NCI-H128 (cell line): ENCODE data around the gene ARHGEF4.
"Not testable (repeated sequence)": the region's sequence is repeated elsewhere in the genome, so short reads cannot be mapped to it uniquely, and the experiment has no call there.

Source experiments
- DNase-seq: peaks from one replicate; lab custom pipeline; 2025; ENCODE audit not compliant: unreplicated experiment; lab: John Stamatoyannopoulos, UW

Gene ARHGEF4

DNA sequence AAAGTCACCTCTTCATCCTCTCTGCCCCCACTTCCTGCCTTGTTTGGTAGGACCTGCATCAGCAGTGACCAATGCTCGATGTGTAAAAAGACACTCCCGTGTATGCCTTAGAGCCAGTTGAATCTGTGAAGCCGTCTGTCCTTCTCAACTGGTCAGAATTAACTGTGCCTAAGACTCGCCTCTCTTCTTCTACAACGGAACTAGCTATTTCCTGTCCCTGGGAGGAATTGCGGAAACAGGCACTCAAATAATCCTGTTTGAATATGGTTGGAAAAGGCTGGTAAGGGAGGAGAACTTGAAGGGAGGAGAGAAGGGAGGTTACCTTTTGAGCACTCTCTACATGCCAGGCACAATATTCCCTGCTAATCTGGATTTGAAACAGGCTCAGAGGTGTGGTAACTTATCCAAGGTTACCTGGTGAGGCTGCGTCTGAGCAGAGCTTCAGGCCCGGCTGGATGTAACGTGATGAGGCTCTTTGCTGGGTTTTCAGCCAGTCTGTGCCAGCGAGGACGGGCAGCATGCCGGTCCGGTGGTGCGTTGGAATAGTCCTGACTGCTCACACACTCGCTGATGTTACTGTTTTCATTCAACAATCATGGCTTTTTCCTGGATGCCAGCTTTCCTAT is 129.5 kb downstream of the ARHGEF4 start:
- no peak for DNase-seq

DNA sequence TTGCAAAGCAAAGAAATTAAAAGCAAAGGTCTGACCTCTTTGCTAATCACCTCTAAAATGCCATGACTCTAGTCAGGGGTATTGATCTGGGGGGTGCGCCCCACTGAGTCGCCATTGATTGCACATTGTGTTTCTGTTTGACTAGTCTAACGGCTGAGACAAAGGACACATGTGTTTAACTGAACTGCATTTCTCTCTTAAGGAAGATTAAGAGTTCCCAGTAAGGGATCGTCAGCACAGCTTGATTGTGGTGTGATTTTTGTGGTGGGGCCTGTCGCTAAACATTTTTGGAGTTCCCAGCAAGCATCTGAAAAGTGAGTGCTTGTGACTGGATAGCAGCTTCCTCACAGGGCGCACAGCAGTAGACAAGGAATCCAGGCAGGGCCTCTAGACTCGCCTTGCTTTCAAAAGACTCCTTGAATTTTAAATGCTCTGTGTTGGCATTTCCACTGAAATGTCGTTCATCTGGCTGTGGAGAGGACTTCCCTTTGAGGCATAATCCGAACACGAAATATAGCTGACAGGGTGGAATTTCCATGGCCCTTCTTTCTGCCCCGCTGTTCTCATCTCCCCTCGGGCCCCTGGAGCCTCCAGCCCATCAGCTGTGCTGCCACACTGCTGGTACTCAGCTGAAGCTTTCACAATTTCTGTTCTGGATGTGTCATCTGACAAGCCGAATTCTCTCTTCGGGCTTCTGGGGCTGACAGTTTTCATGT is 130.2 kb downstream of the ARHGEF4 start:
- no peak for DNase-seq

DNA sequence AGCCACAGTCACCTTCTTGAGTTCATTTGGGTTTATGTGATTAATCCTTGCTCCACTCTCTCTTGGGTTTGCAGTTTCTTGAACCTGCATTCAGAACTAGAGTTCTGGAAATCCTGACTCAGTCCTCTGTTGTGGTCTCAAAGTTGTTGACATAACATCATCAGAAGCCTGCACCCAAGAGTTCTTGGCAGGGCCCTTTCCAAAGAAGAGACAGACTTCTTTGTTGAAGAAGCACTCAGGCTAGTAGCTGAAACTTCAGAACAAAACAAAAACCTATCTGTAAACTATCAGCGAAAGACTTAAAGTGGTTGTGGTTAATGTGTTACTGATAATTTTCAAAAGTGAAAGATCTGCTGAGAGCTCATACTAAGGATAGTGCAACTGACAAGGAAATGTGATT is 135.7 kb downstream of the ARHGEF4 start:
- no peak for DNase-seq

DNA sequence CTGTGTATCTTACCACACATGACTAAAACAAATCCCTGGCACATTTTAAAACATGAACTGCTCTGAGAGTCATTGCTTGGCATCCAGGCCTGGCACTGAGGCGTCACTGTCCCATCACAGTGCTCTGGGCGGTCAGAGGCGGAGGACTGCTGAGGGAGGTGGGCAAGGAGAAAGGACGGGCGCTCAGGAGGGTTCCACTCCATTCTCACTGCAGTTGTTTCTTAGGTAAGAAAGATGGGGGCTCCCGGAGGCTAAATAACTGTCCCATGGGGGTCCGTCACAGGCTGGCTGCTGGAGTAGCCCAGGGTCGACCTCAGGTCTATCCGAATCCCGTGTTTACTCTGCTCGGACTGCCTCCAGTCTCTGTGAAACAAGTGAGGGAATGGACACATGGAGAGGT is 139.0 kb downstream of the ARHGEF4 start:
- DNase-seq: no peak

DNA sequence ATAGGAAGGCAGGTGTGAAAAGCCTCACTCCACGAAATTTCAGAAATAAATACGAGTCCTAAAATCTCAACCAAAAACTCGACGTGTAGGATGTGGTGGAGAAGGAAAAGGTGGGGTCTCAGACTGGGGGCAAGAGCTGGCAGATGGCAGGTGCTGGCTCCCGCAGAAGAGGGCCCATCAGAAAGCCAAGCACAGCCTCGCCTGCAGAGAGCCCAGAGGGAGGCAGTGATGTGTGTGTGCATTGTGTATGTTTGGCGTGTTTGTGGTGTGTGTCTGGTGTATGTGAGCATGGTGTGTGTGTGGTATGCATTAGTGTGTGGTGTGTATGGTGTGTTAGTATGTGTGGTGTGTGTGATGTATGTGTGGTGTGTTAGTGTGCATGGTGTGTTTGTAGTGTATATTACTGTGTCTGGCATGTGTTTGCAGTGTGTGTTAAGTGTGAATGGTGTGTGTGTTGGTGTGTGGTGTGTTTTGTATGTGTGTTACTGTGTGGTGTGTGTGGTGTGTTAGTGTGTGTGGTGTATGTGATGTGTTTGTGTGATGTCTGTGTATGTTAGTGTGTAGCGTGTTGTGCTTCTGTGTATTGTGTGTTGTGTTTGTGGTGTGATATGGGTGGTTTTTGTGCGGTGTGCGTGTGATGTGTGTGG is 140.0 kb downstream of the ARHGEF4 start:
- DNase-seq: no peak

DNA sequence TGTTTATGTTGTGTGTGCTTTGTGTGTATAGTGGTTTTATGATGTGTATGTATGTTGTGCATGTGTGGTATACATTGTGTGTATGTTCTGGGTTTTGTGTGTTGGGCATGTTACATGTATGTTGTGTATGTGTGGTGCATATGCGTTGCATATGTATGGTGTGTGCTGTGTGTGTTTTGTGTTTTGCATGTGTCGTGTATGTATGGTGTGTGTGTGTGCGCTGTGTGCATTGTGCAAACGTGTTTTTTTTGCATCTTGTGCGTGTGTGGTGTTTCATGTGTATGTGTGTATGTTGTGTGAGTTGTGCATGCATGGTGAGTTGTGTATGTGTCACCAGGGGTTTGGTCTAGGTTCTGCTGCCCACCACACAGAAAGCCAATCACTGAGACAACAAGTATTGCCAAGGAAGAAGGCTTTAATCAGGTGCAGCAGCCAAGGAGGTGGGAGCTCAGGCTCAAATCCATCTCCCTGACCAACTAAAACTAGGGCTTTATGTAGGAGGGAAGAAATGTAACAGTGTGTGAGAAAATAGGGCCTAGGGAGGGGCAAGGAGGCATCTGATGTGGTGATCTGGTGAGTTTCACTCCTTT is 140.8 kb downstream of the ARHGEF4 start:
- DNase-seq: no peak

DNA sequence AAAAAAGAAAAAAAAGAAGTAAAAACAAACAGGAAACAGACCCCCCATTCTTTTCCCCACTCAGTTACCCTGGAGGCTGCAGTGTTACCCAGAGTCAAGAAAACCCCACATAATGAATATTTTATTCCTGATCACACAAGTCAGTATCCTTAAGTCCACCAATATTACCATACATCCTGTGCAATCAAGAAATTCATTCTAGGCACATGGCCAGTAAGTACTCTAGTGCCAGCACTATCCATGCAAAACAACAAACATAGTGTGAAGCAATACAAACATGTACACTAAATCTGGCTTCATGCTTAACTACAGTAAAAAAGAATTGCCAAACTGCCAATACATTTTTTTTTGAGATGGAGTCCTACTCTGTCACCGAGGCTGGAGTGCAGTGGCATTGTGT is 145.0 kb downstream of the ARHGEF4 start:
- DNase-seq: no peak

DNA sequence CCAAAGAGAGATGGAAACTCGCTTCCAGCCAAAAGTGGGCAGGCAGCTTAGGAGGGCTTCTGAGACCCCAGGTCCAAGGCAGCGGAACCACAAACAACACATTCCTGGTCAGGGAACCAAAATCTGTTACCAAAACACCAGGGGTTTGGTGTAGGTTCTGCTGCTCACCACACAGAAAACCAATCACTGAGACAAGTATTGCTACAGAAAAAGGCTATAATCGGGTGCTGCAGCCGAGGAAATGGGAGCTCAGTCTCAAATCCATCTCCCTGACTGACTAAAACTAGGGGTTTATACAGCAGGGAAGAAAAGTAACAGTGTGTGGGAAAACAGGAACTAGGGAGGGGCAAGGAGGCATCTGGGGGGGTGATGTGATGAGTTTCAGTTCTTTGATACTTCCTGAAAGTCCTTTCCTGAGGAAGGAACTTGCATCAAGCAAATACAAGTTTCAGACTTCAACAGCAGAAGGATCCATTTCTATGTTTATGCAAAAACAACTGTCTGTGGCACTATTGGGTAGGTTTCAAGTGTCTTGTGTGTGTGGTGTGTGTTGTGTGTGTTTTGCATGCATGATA is 148.6 kb downstream of the ARHGEF4 start:
- DNase-seq: no peak

DNA sequence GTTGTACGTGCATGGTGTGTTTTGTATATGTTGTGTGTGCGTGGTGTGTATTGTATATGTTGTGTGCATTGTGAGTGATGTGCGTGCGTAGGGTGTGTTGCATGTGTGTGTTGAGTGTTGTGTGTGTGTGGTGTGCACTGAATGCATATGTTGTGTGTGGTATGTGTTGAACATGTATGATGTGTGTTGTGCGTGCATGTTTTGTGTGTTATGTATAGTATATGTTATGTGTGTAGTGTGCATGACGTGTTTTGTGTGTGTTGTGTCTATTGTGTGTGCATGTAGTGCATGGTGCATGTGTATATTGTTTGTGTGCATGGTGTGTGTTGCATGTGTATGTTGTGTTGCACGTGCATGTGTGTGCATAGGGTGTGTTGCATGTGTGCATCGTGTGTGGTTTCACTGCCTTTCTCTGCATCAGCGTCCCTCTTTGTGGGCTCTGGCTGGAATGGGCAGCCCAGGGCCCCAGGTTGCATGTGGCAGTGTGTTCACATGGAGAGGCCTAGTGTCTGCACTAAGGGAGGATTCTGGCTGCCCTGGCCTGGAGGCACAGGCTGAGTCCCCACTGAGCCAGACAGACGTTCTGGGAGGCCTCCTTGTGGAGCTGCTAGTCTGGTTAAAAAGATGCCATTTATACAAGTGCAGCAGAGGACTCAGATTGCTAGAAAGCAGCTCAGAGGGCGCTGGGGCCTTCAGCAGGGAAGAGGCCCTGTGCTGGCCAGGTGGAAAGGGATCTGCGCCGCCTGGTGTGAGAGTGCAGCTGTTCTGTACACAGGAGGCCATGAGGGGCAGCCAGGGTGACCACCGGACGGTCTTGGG is 149.3 kb downstream of the ARHGEF4 start:
- no peak for DNase-seq

DNA sequence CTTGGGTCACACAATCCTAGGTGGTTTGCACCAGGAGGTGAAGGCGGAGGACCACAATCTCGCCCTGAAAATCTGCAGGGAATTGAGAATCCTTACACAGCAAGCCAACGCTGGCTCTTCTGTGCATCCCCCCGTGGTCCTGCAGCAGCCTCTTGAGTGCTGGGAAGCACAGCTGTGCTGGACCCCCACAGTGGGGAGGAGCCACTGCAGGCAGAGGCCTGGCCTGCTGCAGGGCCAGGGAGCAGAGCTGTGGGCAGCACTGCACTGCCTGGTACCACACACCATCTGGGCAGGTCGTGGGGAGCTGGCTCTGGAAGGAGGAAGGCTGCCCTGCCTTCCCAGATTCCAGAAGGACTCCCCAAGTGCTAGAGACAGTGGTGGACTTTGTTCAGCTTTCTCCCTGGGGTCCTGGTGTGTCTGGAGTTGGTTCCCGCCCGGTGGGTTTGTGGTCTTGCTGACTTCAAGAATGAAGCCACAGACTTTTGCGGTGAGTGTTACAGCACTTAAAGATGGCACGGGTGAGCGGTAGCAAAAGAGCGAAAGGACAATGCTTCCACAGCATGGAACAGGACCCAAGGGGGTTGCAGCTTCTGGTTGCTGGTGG is 150.3 kb downstream of the ARHGEF4 start:
- no peak for DNase-seq

DNA sequence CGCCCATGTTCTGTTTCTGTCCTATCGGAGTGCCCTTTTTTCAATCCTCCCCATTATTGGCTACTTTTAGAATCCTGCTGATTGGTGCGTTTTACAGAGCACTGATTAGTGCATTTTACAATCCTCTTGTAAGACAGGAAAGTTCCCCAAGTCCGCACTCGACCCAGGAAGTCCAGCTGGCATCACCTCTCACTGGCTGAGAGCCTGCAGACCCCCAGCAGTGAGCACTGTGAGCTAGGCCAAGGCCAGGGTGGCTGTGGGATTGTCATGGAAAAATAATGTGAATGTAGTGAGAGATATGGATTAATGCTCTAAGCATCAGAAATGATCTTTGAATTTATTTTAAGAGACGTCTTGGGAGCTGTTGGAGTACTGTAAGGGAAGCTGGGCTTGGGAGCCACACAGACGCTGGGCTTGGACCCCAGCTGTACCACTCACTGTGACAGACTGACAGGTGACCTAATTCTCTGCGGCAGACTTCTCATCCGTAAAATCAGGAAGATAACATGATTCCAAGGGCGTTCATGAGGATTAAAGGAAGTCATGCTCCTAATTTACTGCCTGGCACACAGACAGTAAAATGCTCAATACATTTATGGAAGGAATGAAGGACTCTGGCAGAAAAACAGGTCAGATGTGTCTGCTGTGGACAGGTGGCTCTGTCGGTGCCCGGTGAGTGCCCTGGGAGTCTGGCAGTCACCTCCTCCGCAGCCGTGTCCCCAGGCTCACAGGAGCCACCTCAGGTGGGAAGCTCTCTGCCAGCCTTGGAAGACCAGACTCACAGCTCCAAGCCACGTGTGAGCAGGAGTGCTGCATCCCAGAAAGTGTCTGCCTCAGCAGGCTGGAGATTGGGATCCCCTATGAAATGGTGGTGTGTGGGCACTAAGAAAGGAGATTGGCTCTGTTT is 151.1 kb downstream of the ARHGEF4 start:
- DNase-seq: no peak

DNA sequence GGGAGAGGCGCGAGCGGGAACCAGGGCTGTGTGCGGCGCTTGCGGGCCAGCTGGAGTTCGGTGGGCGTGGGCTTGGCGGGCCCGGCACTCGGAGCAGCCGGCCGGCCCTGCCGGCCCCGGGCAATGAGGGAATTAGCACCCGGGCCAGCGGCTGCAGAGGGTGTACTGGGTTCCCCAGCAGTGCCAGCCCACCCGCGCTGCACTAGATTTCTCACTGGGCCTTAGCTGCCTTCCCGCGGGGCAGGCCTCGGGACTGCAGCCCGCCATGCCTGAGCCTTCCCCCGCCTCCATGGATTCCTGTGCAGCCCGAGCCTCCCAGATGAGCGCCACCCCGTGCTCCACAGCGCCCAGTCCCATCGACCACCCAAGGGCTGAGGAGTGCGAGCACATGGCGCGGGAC is 154.7 kb downstream of the ARHGEF4 start:
- not testable (repeated sequence) for DNase-seq

DNA sequence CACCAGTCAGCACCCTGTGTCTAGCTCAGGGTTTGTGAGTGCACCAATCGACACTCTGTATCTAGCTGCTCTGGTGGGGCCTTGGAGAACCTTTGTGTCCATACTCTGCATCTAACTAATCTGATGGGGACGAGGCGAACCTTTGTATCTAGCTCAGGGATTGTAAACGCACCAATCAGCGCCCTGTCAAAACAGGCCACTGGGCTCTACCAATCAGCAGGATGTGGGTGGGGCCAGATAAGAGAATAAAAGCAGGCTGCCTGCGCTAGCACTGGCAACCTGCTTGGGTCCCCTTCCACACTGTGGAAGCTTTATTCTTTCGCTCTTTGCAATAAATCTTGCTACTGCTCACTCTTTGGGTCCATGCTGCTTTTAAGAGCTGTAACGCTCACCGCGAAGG is 155.3 kb downstream of the ARHGEF4 start:
- not testable (repeated sequence) for DNase-seq

DNA sequence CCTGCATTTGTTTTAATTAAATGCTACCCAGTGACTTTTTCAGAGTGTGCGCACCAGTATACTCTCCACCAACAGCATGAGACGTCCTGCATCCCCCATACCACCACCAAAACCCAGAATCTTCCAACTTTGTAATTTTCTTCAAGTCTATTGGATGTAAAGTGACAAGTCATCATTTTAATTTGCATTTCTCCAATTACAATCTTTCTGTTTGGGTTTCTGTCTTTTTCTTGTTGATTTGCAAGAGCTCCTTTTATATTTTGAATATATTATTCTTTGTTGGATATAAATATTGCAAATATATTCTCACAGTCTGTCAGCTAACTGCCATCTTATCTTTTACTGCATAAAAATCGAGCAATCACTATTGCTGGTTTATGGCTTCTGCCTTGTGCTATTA is 160.0 kb downstream of the ARHGEF4 start:
- DNase-seq: no peak

DNA sequence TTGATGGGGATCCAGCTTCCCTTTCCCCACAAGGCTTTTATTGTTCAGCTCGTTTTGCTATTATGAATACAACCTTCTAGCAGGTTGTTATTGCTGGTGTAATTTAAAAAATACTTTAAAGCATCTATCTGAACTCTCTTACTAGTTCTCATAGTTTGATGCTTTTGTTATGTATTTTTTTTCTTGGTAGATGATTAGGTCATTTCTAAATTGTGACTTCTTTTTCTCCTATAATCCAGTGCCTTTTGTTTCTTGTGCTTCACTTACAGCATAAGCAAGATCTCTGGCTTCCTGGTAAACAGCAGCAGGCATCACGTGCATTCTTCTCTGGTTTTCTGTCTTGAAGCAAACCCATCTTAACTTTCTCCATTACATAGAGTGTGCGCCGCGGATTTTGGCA is 160.5 kb downstream of the ARHGEF4 start:
- DNase-seq: no peak

DNA sequence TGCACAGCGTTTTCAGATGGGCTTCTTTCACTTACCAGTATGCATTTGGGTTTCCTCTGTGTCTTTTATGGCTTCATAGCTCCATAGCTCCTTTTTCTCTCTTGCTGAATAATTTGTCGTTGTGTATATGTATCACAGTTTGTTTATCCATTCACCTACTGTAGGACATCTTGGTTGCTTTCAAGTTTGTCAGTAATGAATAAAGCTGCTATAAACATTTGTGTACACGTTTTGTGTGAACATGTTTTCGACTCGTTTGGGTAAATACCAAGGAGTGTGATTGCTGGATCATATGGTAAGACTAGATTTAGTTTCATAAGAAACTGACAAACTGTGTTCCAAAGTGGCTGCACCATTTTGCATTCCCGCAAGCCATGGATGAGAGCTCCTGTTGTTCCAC is 161.8 kb downstream of the ARHGEF4 start:
- no peak for DNase-seq

DNA sequence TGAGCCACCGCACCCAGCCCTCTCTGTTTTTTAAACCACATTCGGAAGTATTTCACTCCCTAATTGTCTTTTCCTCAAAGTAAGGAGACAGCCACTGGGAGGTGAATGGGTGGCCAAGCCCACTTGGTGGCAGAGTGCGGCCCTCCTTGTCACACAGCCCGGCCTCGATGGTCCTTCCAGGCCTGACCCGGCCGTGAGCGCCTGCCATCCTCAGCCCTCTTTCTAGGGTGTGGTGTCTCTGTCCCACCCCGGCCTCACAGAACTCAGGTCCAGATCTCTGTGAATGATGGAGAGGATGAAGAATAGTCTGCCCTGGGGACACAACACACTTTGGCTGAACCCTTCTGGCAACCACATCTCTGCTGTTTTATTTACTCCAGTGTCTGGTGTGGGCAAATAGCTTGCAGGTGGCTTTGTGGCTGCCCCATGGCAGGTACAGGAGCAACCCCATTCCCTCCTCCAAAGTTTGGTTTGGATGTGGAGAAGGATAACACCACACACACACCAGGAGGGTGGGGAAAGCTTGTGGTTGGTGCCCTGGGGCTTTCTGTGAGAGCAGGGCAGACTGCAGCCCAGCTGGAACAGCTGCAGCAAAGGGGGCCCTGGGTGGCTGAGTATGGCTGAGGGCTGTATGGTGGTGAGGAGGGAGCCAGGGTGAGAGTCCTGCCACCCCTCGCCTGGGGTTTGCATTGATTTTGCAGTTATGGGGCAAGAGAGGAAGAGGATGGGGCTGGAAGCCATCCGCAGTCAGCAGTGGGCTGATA is 167.9 kb downstream of the ARHGEF4 start:
- no peak for DNase-seq

DNA sequence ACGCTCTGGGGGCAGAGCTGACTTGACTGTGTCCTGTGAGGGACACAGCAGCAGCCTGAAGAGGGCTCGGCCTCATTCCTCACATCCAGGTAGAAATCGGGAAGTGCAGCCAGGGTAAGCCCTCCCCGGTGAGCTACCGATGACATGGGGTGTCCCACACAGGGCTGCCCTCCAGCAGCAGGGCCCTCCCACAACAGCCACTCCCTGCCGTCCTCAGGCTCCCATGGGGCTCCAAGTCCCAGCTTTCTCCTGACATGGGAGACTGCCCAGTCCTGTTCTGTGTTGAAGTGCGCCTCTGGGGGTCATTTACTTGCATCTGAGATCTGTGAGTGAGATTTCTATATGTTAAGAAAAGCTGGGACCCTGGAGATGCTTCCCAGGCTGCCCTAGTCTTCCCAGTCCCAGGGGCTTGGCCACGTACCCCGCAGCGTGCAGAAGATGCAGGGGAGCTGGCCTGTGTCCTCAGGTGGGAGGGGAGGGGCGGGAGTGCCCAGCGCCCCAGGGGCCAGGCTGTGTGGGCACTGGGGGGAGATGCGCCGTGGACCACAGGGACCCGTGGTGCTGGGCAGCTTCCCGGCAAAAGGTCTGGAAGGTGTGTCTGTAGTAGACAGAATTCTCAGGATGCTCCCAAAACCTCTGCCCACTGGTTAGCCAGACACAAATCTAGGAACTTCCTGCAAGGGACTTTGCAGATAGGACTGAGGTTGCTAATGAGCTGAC is 168.7 kb downstream of the ARHGEF4 start:
- no peak for DNase-seq
